Immature natural killer cell (primary cell): Measurements from ENCODE around the gene ATG4A. TPM values are rescaled to one million over a fixed set of nuclear protein-coding genes. Genes with fewer than 3 reads are reported as not detected.

Experiments used
- DNase-seq, 3 donors: peaks; one replicate each; pipeline ENCODE4 v3.0.0; 2022; ENCODE audit warnings: mixed read lengths in 1 of 3
- H3K27ac Mint-ChIP-seq, 6 donors: one replicate each; pipeline ENCODE4 v1.8.0; 2020; ENCODE audit warnings: mixed read lengths in 6 of 6, mild to moderate bottlenecking in 5 of 6, inconsistent platforms in 4 of 6, moderate library complexity in 3 of 6
- H3K27me3 Mint-ChIP-seq, 3 donors: one replicate each; pipeline ENCODE4 v1.8.0; 2020 to 2021; ENCODE audit warnings: low read depth in 3 of 3, mild to moderate bottlenecking in 3 of 3, mixed read lengths in 3 of 3, moderate library complexity in 3 of 3, inconsistent platforms in 1 of 3
- H3K36me3 Mint-ChIP-seq, 3 donors: one replicate each; pipeline ENCODE4 v1.8.0; 2020; ENCODE audit warnings: mixed read lengths in 3 of 3, inconsistent platforms in 2 of 3, mild to moderate bottlenecking in 2 of 3
- H3K4me1 Mint-ChIP-seq, 2 donors: one replicate each; pipeline ENCODE4 v1.8.0; 2020; ENCODE audit warnings: inconsistent platforms in 2 of 2, mild to moderate bottlenecking in 2 of 2, mixed read lengths in 2 of 2, moderate library complexity in 1 of 2
- H3K4me3 Mint-ChIP-seq, 5 donors: one replicate each; pipeline ENCODE4 v1.8.0; 2020; ENCODE audit warnings: mild to moderate bottlenecking in 5 of 5, mixed read lengths in 5 of 5, inconsistent platforms in 3 of 5, moderate library complexity in 3 of 5
- H3K9me3 Mint-ChIP-seq, 6 donors: one replicate each; pipeline ENCODE4 v1.8.0; 2020; ENCODE audit warnings: mild to moderate bottlenecking in 6 of 6, mixed read lengths in 6 of 6, inconsistent platforms in 4 of 6, moderate library complexity in 3 of 6
- polyA plus RNA-seq, 3 donors: library from polyadenylated mRNA; unstranded; fragments of 300-500 nt; fragmentation: Illumina TruSeq; gene quantifications; one replicate each; pipeline ENCODE4 v1.2.3, GENCODE V29; 2021

The ATG4A gene
- polyA plus RNA-seq, 3 donors from 2014 or later: 19.4 to 43.2 (median 27.9) TPM

DNA sequence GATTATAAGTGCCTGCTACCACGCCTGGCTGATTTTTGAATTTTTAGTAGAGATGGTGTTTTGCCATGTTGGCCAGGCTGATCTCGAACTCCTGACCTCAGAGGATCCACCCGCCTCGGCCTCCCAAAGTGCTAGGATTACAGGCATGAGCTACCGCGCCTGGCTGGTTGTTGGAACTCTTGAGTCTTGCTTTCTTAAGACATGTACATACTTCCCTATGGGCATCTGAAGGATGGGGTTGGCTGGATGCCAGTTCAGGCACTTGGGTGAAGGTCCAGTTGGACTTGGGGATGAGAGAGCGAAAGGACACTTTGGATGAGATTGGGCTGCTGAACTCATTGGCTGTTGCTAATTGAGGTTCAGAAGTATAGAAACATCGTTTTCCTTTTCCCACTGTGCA is 40.5 kb downstream of the ATG4A start:
- H3K9me3 Mint-ChIP-seq: no peaks in the 10 kb centered on the region
- no peak overlapping the region for H3K27ac Mint-ChIP-seq
- H3K4me3 Mint-ChIP-seq: no peak overlapping the region
- H3K27me3 Mint-ChIP-seq: peaks cover 0 to 6% (median 2%) of the 10 kb centered on the region in 3 donors
- H3K4me1 Mint-ChIP-seq: no peaks in the 10 kb centered on the region
- DNase-seq: no peak
- peaks cover 11 to 26% (median 20%) of the 10 kb centered on the region in 3 donors for H3K36me3 Mint-ChIP-seq

DNA sequence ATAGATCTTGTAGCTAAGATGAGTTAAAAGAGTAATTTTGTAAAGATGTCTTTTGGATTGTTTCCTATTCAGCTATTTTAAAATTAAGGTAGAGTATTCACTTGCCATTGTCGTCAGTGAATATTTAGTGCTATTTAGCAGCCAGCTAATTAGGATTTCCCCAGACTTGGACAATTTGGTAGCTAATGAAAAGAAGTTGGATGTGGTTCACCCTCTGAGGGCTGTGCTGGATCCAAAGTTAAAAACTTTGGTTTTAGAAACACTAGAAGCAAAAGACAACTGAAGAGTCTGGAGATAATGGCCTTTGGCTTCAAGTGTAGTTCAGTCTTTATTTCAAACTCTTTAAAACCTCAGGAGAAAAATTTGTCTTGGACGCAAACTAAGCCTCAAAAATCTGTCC is 41.3 kb downstream of the ATG4A start:
- peaks cover 0 to 5% (median 2%) of the 10 kb centered on the region in 3 donors for H3K27me3 Mint-ChIP-seq
- no peaks in the 10 kb centered on the region for H3K9me3 Mint-ChIP-seq
- H3K4me1 Mint-ChIP-seq: no peaks in the 10 kb centered on the region
- peaks cover 11 to 22% (median 21%) of the 10 kb centered on the region in 3 donors for H3K36me3 Mint-ChIP-seq
- DNase-seq: no peak
- H3K27ac Mint-ChIP-seq: no peak overlapping the region
- H3K4me3 Mint-ChIP-seq: no peak overlapping the region

DNA sequence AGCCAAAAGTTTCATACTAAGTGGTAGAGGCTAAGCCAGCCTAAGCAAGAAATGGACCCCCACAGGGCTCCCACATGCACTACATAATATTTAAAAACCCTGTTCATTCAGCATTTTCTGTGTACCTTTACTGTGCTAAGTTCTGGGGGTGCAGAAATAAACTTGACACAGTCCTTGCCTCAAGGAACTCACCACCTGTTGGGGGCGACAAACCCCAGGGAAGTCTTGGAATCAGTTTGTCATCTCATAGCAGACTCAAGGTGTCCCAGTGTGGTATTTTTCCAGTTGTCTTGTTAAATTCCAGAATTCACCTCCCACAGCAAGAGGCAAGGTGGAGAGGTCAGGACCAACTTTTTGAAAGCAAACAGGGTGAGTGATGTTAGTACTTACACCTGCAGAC is 43.1 kb downstream of the ATG4A start:
- Mint-ChIP-seq H3K9me3 (no peaks in the 10 kb centered on the region), H3K4me1 (no peaks in the 10 kb centered on the region), H3K4me3 (no peak overlapping the region), H3K36me3 (peaks cover 15 to 23% (median 22%) of the 10 kb centered on the region in 3 donors), H3K27ac (no peak overlapping the region), H3K27me3 (peaks cover 0 to 4% (median 2%) of the 10 kb centered on the region in 3 donors)
- DNase-seq: no peak

DNA sequence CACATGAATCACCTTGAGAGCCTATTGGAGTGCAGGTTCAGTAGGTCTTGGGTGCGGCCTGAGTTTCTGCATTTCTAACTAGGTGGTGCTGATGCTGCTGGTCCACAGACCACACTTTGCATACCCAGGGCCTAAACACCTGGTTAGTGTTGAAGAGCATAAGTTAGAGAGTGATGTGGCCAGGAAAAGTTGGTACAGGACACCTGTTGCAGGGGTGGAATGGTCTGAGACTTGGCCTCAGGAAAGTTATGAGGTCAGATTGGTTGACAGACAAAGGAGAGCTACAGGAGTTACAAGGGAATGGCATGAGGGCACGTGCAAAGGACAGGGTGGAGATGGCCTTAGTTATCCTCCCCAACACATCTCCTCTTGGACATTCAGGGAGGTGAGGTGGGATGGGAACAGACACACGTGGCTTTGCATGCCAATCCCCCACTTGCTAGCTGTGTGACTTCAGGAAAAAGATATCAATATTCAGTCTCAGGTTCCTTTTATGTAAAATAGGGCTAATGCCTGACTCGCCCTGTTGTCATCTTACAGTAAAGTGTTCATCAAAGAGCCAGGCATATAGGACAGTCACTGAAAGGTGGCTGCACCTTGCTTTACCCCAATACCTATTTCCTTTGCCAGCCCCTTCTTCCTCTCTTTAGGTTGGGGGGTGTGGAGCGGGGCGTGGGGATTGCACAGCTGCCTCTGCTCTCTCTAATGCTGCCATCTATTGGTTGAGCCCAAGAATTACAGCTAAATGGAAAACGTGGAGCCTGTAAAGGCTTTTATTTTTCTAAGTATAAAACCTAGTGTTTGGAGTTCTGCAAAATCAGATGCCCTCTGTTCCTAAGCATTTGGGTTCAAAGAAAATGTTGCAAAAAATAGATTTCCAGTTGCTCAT is 47.5 kb downstream of the ATG4A start:
- no peak for DNase-seq
- H3K9me3 Mint-ChIP-seq: no peaks in the 10 kb centered on the region
- H3K4me1 Mint-ChIP-seq: no peaks in the 10 kb centered on the region

DNA sequence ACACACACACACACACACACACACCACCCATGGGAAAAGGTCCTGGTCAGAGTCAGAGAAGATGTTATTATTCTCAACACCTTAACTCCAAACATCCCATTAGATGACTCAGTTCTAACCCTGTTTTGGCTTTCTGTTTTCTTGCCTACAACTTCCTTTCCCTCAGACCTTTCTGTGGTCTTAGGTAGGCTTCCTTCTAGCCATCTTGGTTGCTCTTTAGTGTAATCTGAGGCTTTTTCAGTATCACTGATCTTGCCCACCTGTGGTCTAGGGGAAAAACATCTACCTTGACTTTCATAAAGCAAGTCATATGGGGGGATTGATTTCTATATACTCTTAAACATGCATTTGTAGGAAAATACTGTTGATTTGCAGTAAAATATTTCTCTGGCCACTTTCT is 56.9 kb downstream of the ATG4A start:
- no peak overlapping the region for H3K27ac Mint-ChIP-seq
- peaks cover 0 to 5% (median 0%) of the 10 kb centered on the region in 3 donors for H3K27me3 Mint-ChIP-seq
- no peak overlapping the region for H3K4me3 Mint-ChIP-seq

More for the DNA sequence above, 47.5 kb downstream of the ATG4A start:
- Mint-ChIP-seq H3K36me3 (peaks cover 5 to 26% (median 10%) of the 10 kb centered on the region in 3 donors), H3K4me3 (no peak overlapping the region), H3K27ac (no peak overlapping the region), H3K27me3 (peaks cover 0 to 4% (median 2%) of the 10 kb centered on the region in 3 donors)

DNA sequence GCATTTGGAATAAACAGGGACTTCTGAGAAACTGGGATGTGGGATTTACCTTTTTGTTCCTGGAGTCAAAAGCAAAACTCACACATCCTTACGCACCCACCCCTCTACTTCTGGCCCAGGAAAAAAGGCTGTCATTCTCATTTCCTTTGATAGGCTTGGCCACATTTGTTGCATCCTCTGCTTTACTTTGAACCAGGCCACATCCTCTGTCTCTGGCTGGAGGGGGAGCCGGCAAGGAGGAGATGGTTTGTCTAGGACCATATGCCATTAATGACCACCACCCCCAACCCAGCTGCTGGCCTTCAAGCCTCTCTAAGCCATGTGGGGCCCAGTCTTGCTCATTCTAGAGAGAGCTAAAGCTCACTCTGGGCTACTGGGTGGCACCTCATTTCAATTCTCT is 64.5 kb downstream of the ATG4A start:
- Mint-ChIP-seq H3K36me3 (peaks cover 0 to 21% (median 10%) of the 10 kb centered on the region in 3 donors), H3K27ac (no peak overlapping the region), H3K4me3 (no peak overlapping the region), H3K27me3 (peaks cover 0 to 5% (median 0%) of the 10 kb centered on the region in 3 donors), H3K9me3 (no peaks in the 10 kb centered on the region), H3K4me1 (no peaks in the 10 kb centered on the region)
- DNase-seq: no peak

More for the DNA sequence above, 56.9 kb downstream of the ATG4A start:
- Mint-ChIP-seq H3K9me3 (no peaks in the 10 kb centered on the region), H3K36me3 (peaks cover 0 to 20% (median 14%) of the 10 kb centered on the region in 3 donors), H3K4me1 (no peaks in the 10 kb centered on the region)
- no peak for DNase-seq

DNA sequence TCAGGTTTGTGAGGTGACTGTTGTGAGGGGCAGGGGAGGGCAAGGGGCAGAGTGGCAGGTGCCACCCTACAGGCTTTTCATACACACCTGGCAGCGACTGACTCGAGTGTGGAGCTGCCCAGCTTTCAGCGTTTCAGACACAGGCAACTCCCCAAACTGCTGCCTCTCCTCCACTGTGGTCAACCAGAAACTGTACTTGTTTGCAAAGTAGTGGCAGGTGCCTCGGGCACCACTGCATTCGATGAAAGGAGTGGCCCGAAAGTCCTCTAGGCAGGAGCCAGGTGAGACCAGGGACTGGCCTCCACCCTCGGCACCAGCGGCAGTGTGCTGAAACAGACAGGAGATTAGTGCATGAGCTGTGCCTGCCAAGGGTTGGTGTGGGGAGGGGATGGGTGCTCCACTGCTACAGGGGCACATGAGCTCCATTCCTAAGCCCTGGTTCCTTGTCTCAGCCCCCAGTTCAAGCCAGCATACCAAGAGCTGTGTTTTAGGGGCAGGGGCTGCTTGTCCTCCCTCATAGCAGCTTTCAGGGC is 65.4 kb downstream of the ATG4A start:
- no peak overlapping the region for H3K27ac Mint-ChIP-seq
- peaks cover 0 to 21% (median 6%) of the 10 kb centered on the region in 3 donors for H3K36me3 Mint-ChIP-seq
- DNase-seq: no peak
- H3K9me3 Mint-ChIP-seq: no peaks in the 10 kb centered on the region
- no peak overlapping the region for H3K4me3 Mint-ChIP-seq
- H3K4me1 Mint-ChIP-seq: no peaks in the 10 kb centered on the region
- no peaks in the 10 kb centered on the region for H3K27me3 Mint-ChIP-seq

DNA sequence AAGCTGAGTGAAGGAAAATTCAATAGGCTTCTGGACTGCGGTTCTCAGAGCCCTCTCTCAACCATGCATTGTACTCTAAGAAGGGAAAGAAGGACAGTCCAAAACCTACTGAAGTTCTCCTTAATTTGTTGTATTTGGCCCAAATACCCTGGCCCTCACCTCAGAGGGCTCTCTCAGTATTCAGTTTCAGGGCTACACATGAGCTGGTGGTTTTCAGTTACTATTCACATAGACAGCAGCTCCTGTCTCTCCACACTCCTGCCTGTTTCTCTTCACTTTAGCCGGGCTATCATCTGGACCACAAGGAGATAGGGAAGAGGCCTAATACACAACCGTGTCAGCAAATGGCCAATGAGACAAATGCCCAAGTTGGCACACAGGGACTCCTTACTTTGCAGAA is 66.0 kb downstream of the ATG4A start:
- no peaks in the 10 kb centered on the region for H3K27me3 Mint-ChIP-seq
- H3K4me3 Mint-ChIP-seq: no peak overlapping the region
- no peaks in the 10 kb centered on the region for H3K4me1 Mint-ChIP-seq
- H3K9me3 Mint-ChIP-seq: no peaks in the 10 kb centered on the region
- H3K36me3 Mint-ChIP-seq: peaks cover 0 to 21% (median 6%) of the 10 kb centered on the region in 3 donors
- no peak for DNase-seq
- H3K27ac Mint-ChIP-seq: no peak overlapping the region

DNA sequence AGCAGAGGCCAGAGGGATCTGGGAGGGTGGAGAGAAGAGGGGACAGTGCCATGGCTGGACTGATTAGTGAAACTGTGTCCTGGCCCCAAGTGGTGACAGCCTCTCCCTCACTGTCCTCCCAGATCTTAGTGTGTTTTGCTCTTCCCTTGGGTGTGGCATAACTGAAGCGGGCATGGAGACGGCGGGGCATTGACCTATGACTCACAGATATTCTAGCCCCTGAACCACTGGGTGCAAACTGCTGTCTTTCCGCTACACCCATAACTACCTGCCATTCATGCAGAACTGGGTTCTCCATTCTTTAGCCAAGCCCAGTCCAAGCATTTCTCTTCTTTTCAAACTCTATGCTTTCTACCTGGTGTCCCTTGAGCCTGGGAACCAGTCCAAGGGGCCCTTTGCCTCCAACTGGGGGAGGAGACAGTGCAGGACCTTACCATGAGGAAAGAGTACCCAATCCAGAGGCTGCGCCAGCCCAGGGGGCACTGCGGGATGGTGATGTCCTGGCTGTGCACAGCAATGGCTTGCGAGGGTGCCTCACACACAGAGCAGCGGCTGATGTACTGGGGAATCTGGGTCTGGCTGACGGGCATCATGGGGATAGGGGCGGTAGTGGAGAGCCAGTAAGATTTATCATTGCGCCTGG is 67.6 kb downstream of the ATG4A start:
- H3K4me3 Mint-ChIP-seq: no peak overlapping the region
- no peaks in the 10 kb centered on the region for H3K9me3 Mint-ChIP-seq
- H3K4me1 Mint-ChIP-seq: no peaks in the 10 kb centered on the region
- DNase-seq: no peak
- peaks cover 0 to 5% (median 2%) of the 10 kb centered on the region in 3 donors for H3K27me3 Mint-ChIP-seq
- H3K27ac Mint-ChIP-seq: no peak overlapping the region
- H3K36me3 Mint-ChIP-seq: peaks cover 0 to 14% (median 6%) of the 10 kb centered on the region in 3 donors

DNA sequence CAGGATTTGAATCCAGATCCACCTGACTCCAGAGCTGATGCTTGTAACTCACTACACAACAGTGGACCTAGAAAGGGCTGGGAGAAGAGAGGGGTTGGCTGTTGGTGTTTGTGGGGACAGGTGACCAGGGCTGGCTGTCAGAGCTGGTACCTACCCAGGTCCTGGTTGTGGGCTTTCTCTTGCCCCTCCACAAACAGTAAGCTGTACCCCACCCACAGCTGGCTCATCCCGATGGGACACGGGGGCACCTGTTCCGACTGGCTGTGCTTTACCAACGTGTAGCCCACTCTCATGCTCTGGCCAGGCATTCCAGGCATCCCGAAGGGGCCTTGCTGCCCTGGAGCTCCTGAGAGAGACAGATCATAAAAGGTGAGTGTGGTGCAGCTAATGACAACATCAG is 68.7 kb downstream of the ATG4A start:
- no peak overlapping the region for H3K27ac Mint-ChIP-seq
- peaks cover 0 to 5% (median 0%) of the 10 kb centered on the region in 3 donors for H3K36me3 Mint-ChIP-seq
- H3K4me3 Mint-ChIP-seq: no peak overlapping the region
- H3K4me1 Mint-ChIP-seq: no peaks in the 10 kb centered on the region
- H3K27me3 Mint-ChIP-seq: peaks cover 0 to 5% (median 2%) of the 10 kb centered on the region in 3 donors
- no peaks in the 10 kb centered on the region for H3K9me3 Mint-ChIP-seq
- no peak for DNase-seq

DNA sequence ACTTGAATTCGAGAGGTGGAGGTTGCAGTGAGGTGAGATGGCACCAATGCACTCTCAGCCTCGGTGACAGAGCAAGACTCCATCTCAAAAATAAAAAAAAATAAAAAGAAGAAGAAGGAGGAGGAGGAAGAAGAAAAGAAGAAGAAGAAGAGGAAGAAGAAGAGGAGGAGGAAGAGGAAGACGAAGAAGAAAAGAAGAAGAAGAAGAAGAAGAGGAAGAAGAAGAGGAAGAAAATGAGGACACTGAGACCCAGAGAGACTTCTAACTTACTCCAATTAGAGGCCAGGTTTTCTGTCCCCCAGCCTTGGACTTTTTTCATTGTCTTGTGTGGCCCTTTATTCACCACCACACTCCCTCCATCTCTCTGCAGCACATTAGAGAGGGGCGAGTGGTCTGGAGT is 70.7 kb downstream of the ATG4A start:
- DNase-seq: no peak
- no peak overlapping the region for H3K4me3 Mint-ChIP-seq
- peaks cover 0 to 5% (median 2%) of the 10 kb centered on the region in 3 donors for H3K27me3 Mint-ChIP-seq
- H3K27ac Mint-ChIP-seq: no peak overlapping the region
- H3K4me1 Mint-ChIP-seq: no peaks in the 10 kb centered on the region
- no peaks in the 10 kb centered on the region for H3K9me3 Mint-ChIP-seq
- H3K36me3 Mint-ChIP-seq: no peaks in the 10 kb centered on the region

DNA sequence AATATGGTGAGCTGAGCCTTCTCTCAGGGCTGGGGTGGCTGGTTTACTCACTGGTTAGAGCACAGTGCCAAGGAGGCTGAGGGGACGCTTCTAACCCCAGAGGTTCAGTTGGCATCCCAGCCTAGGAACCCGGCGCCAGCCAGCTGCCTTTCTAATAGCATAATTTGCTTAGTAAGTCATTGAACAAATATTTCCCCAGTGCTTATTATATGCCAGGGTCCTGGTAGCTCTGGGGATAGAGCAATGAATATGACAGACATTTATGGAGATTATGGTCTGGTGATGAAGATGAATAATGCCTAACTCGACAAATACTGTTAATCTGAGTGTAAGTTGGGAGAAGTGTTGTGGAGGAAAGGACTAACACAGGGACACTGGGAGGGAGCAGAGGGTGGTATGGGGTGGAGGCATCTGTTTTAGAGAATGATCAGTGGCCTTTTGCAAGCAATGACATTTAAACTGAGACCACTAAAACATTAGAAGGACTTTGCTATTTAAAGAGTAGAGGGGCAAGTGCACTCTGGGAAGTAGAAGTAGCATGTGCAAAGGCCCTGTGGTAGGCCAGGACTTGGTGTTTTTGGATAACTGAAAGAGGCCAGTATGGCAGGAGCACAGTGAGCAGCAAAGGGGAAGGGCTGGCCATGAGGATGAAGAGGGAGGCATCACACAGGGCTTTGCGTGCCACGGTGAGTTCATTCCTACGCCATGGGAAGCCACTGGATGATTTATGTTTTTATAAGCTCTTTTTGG is 71.9 kb downstream of the ATG4A start:
- H3K36me3 Mint-ChIP-seq: no peaks in the 10 kb centered on the region
- no peak overlapping the region for H3K4me3 Mint-ChIP-seq

DNA sequence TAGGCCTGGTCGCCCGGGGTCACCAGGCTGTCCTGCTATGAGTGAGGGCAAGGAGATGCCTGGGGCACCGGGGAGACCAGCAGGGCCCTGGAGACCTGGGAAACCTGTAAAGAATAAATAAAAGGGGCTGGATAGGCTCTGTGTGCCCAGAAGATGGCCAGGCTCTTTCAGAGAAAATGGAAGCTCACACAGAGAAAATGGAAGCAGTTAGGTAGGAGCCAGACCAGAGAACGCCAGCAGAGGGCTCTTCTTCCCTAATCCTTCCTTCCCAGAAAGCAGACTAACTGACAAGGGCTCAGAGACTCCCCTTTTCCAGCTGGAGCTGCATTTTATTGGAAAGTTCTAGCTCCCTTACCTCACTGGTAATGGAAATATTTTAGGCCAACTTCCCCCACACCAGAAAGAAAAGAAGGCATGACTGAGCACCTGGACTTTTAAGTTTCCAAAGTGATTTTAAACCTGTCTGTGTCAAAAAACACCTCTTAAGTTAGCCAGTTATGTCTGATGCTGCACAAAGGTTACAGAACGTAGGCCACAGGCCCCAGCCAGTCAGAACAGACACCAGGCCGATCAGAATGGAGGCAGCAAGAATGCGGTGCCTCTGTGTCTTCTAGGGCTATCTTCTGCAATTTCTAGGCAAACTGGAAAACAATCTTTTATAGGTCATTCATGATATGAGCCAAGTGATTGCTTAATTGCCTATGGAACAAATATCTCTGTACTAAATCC is 74.0 kb downstream of the ATG4A start:
- Mint-ChIP-seq H3K9me3 (no peaks in the 10 kb centered on the region), H3K27me3 (peaks cover 0 to 7% (median 5%) of the 10 kb centered on the region in 3 donors), H3K4me1 (no peaks in the 10 kb centered on the region), H3K4me3 (no peak overlapping the region), H3K27ac (no peak overlapping the region), H3K36me3 (no peaks in the 10 kb centered on the region)
- DNase-seq: no peak

More for the DNA sequence above, 71.9 kb downstream of the ATG4A start:
- Mint-ChIP-seq H3K4me1 (no peaks in the 10 kb centered on the region), H3K9me3 (no peaks in the 10 kb centered on the region), H3K27ac (no peak overlapping the region), H3K27me3 (peaks cover 0 to 7% (median 2%) of the 10 kb centered on the region in 3 donors)
- DNase-seq: no peak
